DND-41 (cell line): Measurements from ENCODE around the gene FGR.

Experiments
- ATAC-seq: fragments of 200-7000 bp; cut with Tn5 transposase; 3 replicates; pipeline ENCODE4 v1.9.1; 2021; ENCODE audit warnings: low read depth; ENCODE audit not compliant: insufficient read depth
- DNase-seq: peaks from one replicate; pipeline ENCODE4 v3.0.0-alpha.2; 2020
- H2AFZ ChIP-seq: 2 replicates; pipeline ENCODE4 v1.6.0; 2012; ENCODE audit warnings: low read depth, low read length
- H3K27ac ChIP-seq: 2 replicates; pipeline ENCODE4 v1.5.1; 2012; ENCODE audit warnings: low read length, inconsistent platforms
- H3K27me3 ChIP-seq: fragments of 200-600 bp; sonication (generic); 2 replicates; pipeline ENCODE4 v1.6.0; 2012; ENCODE audit warnings: low read length, mild to moderate bottlenecking, inconsistent platforms; ENCODE audit not compliant: insufficient read depth, poor library complexity
- H3K36me3 ChIP-seq: 2 replicates; pipeline ENCODE4 v1.5.1; 2012; ENCODE audit warnings: low read length, inconsistent platforms; ENCODE audit not compliant: insufficient read depth
- H3K4me1 ChIP-seq: 2 replicates; pipeline ENCODE4 v1.5.1; 2012; ENCODE audit warnings: mild to moderate bottlenecking, low read length; ENCODE audit not compliant: insufficient read depth
- H3K4me2 ChIP-seq: 2 replicates; pipeline ENCODE4 v1.6.0; 2012; ENCODE audit warnings: mild to moderate bottlenecking, moderate library complexity, low read length, inconsistent platforms; ENCODE audit not compliant: insufficient read depth
- H3K4me3 ChIP-seq, 2 experiments: fragments of 200-600 bp in 1 of 2; shearing (Covaris generic) in 1 of 2; 2 replicates each; pipeline ENCODE4 v1.5.1; 2012 to 2016; ENCODE audit warnings: inconsistent platforms in 2 of 2, low read length in 2 of 2, mild to moderate bottlenecking in 2 of 2, low read depth in 1 of 2, moderate library complexity in 1 of 2
- H3K79me2 ChIP-seq: 2 replicates; pipeline ENCODE4 v1.6.0; 2012; ENCODE audit warnings: low read length, inconsistent platforms; ENCODE audit not compliant: insufficient read depth
- H3K9ac ChIP-seq: 2 replicates; pipeline ENCODE4 v1.6.0; 2012; ENCODE audit warnings: low read depth, mild to moderate bottlenecking, inconsistent platforms, low read length, moderate library complexity
- H3K9me3 ChIP-seq: 2 replicates; pipeline ENCODE4 v1.5.1; 2012; ENCODE audit warnings: low read length, moderate library complexity, mild to moderate bottlenecking, inconsistent platforms; ENCODE audit not compliant: insufficient read depth, severe bottlenecking
- H4K20me1 ChIP-seq: 2 replicates; pipeline ENCODE4 v1.6.0; 2012; ENCODE audit warnings: low read length; ENCODE audit not compliant: insufficient read depth
- CTCF ChIP-seq: IDR thresholded peaks from 2 replicates; pipeline ENCODE4 v1.5.1; 2012; ENCODE audit warnings: borderline replicate concordance, low read length, moderate library complexity, mild to moderate bottlenecking; ENCODE audit not compliant: poor library complexity, severe bottlenecking; ENCODE audit errors: extremely low read depth
- EZH2 ChIP-seq: IDR thresholded peaks from 3 replicates; pipeline ENCODE4 v1.6.1; 2012; ENCODE audit warnings: borderline replicate concordance, low read depth, mild to moderate bottlenecking, moderate library complexity, low read length, inconsistent platforms; ENCODE audit not compliant: severe bottlenecking

FGR gene

GRCh38 chr1:27592232-27592930 is 42.6 kb downstream of the FGR start:
- Histone ChIP-seq H3K4me3 (no peak overlapping the region), H3K4me2 (no peak overlapping the region), H3K9me3 (no peaks in the 10 kb centered on the region), H4K20me1 (peaks cover 100% of the 10 kb centered on the region), H3K27me3 (no peaks in the 10 kb centered on the region), H2AFZ (no peak overlapping the region), H3K4me1 (peaks cover 18% of the 10 kb centered on the region), H3K79me2 (peaks cover 100% of the 10 kb centered on the region), H3K9ac (no peak overlapping the region), H3K36me3 (peaks cover 74% of the 10 kb centered on the region), H3K27ac (no peak overlapping the region)
- TF ChIP-seq CTCF (no peak), EZH2 (no peak)
- no peak for DNase-seq
- no peak for ATAC-seq

GRCh38 chr1:27591622-27592021 is 43.4 kb downstream of the FGR start:
- peaks cover 100% of the 10 kb centered on the region for H3K79me2 ChIP-seq
- no peak overlapping the region for H3K4me2 ChIP-seq
- no peak overlapping the region for H3K27ac ChIP-seq
- no peak for DNase-seq
- H3K9me3 ChIP-seq, result no peaks in the 10 kb centered on the region
- H3K36me3 ChIP-seq, result peaks cover 70% of the 10 kb centered on the region
- H3K27me3 ChIP-seq, result no peaks in the 10 kb centered on the region
- peaks cover 100% of the 10 kb centered on the region for H4K20me1 ChIP-seq
- H3K4me1 ChIP-seq, result peaks cover 10% of the 10 kb centered on the region
- TF ChIP-seq CTCF (no peak), EZH2 (no peak)
- ATAC-seq, result no peak
- H3K9ac ChIP-seq, result no peak overlapping the region
- H3K4me3 ChIP-seq, result no peak overlapping the region
- no peak overlapping the region for H2AFZ ChIP-seq

- H3K27ac ChIP-seq, result no peak overlapping the region
- peaks cover 98% of the 10 kb centered on the region for H4K20me1 ChIP-seq
- peaks cover 66% of the 10 kb centered on the region for H3K36me3 ChIP-seq
- no peak for ATAC-seq
- H3K4me3 ChIP-seq, result no peak overlapping the region
- H2AFZ ChIP-seq, result no peak overlapping the region
- H3K4me2 ChIP-seq, result no peak overlapping the region
- no peaks in the 10 kb centered on the region for H3K27me3 ChIP-seq
- H3K9ac ChIP-seq, result no peak overlapping the region
- peaks cover 6% of the 10 kb centered on the region; the same call in 1 of the 2 replicates for H3K4me1 ChIP-seq
- TF ChIP-seq CTCF, result no peak
- no peak for TF ChIP-seq EZH2
- DNase-seq, result no peak
- H3K79me2 ChIP-seq, result peaks cover 100% of the 10 kb centered on the region
- no peaks in the 10 kb centered on the region for H3K9me3 ChIP-seq
These were observed 44.0 kb downstream of the FGR start for GRCh38 chr1:27590917-27591508.
